HG02623 (cell line): Measurements from ENCODE around the gene NAXD.
"Not testable (repeated sequence)": the region's sequence is repeated elsewhere in the genome, so short reads cannot be mapped to it uniquely, and the experiment has no call there.

ENCODE experiments used
- ATAC-seq: cut with Tn5 transposase; IDR thresholded peaks from one replicate; pipeline ENCODE4 v1.9.1; 2021; ENCODE audit warnings: moderate library complexity; ENCODE audit not compliant: unreplicated experiment

Gene NAXD

DNA sequence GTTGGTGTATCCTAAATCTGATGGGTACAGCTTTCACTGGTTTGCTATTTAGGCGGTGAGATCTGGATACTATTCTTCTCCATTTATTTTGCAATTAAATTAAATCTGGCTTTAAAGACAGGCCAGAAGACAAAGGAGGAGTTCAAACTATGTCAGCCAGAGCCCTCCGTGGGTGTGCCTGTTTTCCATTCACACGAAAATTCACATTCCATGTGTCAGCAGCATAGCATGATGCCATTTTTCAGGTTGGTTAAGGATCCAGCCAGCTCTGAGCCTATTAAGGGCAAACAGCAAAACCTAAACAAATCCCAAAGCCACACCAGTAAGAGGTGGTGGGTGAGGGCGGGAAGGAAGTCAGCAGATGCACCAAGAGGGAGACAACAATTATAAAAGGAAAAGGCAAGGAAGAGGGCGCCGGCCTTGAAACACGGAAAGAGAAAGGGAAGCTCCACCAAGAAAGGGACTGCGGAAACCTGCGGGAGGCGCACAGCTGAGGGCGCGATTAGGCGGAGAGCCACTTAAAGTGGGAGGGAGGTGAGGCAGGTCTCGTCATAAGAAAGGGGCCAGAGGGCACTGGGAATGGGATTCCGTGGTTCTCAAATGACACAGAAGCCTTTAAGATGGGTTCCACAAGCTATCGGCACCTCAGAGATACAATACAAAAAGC, 47.6 kb downstream of the NAXD start:
- ATAC-seq: no peak

DNA sequence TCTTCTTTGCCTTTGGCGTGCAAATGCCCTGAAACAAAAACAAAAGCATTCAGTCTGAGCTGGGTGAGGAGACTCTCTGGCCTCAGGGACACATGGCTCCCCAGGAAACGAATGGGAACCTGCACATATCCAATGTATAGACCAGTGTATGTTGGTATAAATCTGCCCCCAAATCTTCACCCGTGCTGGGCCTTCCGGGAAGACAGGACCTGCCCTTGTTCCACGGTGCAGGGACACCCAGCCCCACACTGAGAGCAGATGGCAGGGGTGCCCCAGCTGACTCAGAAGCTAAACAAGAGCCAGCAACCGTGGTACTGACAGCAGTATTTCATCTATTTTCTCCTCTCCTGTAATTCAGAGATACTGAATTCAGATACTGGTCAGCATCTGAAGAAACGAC, 48.1 kb downstream of the NAXD start:
- no peak for ATAC-seq

DNA sequence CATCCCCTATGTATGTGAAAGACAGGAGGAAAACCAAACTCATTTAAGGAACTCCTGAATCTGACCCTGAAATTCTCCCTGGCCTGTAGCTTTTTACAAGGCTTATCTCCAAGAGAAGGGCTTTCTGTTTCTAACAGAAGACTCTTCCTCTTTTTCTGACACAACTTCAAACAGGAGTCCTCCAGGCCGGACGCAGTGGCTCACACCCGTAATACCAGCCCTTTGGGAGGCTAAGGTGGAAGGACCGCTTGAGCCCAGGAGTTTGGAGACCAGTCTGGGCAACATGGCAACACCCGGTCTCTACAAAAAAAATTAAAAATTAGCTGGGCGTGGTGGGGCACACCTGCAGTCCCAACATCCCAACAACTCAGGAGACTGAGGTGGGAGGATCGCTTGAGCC, 48.7 kb downstream of the NAXD start:
- no peak for ATAC-seq

DNA sequence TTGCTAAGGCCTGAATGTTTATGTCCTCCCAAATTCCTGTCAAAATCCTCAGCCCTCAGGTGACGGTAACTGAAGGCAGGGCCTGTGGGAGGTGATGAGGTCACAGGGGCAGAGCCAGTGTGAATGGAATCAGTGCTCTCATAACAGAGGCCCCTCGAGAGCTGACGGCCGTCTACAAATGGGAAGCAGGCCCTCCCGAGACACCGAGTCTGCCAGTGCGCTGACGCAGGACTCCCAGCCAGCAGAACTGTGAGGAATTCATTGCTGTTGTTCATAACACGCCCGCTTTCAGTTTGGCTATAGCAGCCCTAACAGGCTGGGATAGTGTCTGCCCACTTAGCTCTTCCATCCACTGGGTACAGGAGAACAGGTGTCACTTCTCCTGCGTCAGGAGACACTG, 49.3 kb downstream of the NAXD start:
- no peak for ATAC-seq

DNA sequence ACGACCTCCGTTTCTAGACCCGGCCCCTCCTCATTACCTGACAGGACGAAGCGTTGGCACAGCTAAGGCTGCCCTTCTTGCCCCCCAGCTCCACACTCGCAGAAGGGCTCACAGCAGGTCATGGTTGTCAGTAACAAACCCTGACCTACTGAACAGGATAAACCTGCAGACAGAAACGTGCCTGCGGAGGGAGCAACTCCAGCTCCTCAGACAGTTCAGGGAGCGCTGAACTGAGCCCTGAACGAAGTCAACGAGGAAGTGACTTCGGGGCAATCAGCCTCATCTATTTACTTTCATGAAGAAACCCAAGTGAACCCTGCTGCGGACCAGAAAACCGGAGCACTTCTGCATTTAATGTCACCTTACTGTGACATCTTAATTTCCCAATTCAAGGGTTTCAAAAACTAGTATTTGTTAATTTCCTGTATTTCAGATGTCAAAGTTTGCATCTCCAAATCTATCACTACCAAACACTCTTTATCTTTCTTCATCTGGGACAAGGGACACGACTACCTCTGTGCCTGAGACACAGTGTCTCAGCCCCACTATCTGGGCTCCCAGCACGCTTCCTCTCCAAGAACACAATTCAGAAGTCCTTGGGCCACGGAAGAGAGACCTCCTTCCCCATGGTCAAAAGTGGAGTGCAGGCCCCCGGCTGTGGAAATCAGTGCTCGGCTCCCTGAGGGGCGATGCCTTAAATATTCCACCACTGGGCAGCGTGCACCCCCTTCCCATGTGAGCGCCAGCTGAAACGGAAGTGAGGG, 50.3 kb downstream of the NAXD start:
- no peak for ATAC-seq

DNA sequence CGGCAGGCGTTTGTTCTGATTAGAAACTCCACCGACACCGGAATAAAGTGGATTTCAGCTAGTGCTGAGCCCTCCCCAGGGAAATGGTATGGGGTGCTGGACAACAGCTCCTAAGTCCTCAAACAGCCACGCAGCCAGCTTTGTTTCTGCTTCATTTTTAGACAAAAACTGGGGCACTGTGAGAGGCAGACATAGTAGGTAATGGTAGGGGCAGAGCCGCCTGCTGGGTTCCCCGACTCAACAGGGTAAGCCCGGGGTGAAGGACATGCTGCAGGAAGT, 50.8 kb downstream of the NAXD start:
- no peak for ATAC-seq

DNA sequence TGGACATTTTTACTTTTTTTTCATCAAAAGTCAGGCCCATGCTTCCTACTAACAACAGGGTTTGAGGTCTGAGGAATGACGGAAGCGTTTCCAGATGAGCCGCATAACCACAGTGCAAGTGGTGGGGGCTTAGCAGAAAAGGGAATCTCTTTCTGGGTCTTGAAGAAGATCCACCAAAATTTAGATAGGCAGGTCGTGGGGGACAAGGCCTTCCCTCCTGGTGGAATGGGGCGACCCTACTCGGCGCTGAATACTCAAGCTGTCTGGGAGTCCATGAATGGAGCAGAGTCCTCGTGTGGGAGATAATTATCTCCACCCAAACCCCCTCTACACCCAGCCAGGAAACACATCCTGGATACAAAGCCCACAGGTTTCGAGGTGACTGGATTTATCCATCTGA, 53.7 kb downstream of the NAXD start:
- ATAC-seq: no peak

DNA sequence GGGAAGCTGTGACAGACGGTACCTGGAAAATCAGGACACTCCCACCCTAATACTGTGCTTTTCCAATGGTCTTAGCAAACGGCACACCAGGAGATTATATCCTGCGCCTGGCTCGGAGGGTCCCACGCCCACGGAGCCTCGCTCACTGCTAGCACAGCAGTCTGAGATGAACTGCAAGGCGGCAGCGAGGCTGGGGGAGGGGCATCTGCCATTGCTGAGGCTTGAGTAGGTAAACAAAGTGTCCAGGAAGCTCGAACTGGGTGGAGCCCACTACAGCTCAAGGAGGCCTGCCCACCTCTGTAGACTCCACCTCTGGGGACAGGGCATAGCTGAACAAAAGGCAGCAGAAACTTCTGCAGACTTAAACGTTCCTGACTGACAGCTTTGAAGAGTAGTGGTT, 54.5 kb downstream of the NAXD start:
- not testable (repeated sequence) for ATAC-seq

DNA sequence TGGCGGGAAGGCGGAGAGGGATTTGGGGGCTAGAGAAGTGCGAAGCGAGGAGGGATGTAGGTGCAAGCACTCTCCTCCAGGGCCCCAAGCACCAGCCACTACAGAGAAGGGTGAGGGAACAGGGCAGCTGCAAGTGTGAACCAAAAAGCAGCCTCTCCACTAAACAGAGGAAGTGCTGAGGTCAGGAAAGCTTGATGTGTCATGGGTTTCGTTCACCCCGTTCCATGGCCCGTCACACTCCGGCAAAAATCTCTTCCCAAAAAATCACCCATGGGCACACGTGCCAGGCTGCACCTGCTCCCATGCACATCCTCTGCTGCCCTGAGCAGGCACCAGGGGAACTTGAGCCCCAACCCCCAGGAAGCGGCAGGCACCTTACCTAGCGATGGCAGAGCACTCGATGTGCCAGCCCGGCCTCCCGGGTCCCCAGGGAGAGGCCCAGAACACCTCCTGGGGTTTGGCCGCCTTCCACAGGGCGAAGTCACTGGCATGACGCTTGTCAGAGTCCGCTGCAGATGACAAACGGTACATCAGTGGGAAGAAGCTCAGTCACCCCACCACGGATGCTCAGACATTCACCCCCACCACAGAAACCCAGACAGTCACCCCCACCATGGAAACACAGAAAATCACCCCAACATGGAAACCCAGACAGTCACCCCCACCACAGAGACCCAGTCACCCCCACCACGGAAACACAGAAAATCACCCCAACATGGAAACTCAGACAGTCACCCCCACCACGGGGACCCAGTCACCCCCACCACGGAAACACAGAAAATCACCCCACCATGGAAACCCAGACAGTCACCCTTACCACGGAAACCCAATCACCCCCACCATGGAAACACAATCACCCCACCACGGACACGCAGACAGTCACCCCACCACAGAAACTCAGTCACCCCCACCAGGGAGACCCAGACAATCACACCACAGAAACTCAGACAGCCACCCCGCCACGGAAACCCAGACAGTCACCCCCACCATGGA, 61.5 kb downstream of the NAXD start:
- ATAC-seq: peak; percentile 56

DNA sequence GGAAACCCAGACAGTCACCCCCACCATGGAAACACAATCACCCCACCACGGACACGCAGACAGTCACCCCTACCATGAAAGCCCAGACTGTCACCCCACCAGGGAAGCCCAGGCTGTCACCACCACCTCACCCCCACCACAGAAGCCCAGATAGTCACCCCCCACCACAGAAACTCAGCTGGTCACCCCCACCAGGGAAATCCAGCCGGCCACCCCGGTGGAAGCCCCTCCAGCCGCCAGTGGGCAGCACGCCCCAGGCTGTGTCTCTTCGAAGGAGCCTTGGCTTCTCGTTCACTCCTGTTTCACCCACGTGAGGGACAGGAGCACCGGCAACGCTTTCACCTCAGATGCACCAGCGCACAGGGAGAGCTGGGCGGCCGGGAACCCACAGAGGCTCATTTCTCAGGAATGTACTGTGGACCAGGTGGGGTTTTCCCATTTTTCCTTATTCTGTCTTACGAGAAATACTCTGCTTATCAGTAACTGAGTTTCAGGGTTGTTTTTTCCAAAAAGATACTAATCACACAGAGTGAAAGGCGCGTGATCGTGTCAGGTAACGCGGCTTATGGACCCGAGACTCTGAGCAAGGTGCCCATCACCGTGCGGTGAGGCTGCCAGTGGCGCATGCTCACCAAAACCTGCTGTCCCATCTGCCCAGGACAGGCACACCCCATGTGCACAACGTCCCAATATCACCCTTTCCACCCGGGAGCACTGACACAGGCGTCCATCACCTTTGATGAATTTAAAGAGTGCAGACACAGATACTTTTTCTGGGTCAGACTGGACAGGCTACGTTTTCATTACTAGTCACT, 62.6 kb downstream of the NAXD start:
- ATAC-seq: no peak

DNA sequence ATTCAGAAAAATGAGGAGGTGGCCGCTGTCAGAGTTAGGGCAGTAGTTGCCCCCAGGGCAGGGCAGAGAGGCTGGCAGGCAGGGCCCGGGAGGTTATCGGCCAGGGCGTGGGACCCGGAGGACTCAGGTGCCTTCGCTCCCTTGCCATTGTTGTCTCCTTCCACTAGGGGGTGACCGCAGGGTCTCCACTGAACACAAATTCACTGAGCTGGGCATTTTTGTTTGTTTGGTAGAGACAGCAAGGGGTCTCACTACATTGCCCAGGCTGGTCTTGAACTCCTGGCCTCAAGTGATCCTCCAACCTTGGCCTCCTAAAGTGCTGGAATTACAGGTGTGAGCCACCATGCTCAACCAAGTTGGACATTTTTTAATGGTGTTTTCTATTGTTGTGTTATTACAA, 65.5 kb downstream of the NAXD start:
- ATAC-seq: no peak

DNA sequence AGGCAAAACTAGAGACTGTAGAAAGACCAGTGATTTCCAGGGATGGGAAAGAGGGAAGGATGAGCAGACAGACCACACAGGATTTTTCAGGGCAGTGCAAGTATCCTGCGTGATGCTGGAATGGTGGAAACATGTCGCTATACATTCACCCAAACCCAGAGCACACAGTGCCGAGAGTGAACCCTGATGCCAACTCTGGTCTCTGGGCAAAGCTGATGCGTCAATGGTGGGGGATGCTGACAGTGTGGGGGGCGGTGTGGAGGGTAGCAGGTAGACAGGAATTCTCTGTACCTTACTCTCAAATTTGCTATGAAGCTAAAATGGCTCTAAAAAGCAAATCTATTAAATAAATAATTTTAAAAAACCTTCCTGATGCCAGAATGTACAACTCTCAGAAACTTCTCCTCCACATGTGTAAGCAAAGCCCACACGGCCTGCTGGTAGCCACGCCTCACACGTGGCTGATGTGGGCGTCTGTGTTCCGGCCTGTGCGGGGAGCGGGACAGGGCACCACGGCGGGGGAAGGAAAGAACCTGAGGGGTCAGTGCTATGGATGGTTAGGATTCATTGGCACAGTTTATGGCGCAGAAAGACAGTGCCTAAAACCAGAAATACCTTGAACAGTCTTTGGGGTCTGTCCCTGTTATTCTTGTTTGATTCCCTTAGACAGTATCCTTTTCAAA, 66.7 kb downstream of the NAXD start:
- no peak for ATAC-seq

DNA sequence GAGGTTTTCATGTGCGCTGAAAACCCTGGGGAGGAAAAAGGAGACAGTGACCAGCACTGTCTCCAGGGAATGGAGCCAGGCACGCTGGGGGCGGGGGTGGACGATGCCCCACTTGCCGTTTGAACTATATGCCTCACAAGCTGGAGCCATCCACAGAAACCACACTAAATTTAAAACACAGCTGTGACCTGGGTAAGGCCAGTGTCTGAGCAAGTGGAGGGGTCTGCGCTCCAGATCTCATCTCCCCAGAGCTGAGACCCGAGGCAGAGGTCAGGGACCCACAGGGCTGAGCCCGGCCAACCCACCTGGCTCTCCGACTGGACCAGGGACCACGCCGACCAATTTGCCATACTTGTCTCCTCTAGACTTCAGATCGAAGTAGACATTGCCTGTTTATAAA, 67.4 kb downstream of the NAXD start:
- no peak for ATAC-seq

DNA sequence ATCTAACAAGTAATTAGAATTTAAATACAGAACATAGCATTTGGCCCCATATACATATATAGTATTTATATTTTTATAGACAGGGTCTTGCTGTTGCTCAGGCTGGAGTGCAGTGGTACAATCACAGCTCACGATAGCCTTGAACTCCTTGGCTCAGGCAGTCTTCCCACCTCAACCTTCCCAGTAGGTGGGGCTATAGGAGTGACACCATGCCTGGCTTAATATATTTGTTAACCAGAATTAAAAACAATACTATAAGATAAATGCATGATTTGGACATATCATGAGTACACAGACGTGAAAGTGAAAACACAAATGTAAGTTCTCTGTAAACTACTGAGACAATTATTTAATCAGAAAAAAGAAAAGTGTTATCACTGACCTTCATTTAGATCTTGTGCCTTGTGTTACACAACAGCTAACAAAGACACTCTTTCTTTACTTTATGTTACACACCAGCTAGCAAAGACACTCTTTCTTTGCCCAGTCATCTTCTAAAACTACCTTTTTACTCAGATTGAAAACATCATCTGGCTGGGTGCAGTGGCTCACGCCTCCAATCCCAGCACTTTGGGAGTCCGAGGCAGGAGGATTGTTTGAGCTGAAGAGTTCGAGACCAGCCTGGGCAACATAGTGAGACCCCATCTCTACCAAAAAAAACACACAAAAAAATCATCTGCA, 68.0 kb downstream of the NAXD start:
- ATAC-seq: no peak

DNA sequence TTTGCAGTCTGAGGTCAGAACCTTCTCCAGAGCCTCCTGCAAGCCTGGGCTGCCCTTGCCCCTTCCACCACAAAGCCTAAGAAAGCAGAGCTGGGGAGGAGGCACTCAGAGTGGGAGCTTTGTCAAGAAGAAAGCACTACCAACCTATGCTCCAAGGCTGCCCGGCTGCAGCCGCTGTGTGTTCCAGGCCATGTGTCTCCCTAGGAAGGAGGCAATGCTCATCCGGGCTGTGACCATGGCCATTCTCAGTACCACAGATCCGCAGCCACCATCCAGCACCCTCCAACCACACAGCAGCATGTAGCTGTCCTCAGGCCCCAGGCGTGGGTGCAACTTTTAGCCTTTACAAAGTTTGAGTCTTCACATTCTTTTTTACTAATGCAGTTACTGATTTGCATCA, 68.6 kb downstream of the NAXD start:
- no peak for ATAC-seq

DNA sequence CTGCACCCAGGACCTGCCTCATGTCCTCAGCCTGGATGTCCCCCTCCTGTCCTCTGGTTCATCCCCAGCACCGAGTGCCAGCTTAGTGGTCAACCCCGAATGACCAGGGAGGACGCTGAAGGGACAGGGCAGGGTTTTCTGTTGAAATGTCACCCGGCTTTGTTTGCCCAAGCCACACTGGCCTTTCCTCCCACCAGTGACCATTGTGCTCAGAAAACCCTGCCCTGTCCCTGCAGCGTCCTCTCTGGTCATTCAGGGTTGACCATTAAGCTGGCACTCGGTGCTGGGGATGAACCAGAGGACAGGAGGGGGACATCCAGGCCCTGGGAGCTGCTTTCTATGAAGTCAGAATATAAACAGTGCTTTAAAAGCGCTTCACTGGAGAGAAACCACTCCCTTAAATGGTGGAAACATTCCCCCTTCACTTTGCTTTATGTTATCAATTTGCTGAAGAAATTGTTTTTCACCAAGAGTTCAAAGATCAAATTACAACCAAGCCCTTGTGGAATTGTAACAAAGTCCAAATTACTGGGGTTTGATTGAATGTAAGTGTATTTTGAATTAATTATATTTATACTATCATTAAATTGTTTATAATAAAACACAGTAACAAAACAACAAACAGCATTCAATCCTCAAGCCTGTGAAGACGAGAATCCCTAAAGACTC, 69.2 kb downstream of the NAXD start:
- ATAC-seq: no peak

DNA sequence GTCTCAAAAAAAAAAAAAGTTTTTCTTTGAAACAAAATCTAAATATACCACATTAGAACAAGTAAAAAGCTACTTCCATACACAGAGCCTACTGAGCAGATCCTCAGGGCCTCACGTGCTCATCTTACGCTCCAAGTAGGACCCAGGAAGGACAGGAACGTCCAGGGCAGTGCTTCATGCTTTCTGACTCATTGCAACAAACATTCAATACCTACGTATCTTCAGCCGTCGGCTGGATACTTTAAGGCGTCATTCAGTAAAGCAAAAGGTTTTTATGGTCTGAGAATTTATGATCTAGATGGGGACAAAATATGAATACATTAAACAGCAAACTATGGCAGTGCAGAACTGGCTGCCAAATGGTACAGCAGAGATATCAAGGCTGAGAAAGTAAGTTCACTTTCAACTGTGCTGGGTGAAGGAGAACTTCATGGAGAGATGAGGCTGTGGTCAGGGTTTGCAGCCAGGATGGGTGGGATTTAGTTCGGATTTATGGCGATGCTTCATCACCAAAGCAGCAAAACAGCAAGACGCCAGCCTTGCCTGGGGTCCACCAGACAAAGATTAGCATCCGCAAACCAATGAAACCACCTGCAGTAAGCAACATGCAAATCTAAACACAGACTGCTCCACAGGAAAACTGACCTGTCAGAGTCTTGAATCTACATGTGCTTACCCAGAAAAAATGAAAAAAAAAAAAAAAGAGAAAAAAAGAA, 70.1 kb downstream of the NAXD start:
- ATAC-seq: no peak

DNA sequence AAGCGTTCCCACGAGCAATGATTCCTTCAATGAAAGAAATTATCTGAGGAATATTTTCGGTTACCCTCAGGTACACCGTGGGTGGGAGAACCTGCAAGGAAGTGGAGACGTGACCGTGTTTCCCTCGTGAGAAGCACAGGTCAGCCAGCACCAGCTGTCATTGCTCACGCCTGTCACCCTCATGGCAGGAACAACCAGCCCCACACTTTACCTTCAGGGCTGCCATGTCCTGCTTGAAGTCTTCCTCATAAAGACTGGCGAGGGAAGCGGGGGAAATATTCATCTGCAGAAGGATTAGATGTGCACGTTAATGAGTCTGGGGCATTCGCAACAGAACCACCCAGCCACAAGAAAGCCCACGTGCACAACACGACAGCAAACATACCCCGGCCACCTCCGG, 72.4 kb downstream of the NAXD start:
- ATAC-seq: no peak

DNA sequence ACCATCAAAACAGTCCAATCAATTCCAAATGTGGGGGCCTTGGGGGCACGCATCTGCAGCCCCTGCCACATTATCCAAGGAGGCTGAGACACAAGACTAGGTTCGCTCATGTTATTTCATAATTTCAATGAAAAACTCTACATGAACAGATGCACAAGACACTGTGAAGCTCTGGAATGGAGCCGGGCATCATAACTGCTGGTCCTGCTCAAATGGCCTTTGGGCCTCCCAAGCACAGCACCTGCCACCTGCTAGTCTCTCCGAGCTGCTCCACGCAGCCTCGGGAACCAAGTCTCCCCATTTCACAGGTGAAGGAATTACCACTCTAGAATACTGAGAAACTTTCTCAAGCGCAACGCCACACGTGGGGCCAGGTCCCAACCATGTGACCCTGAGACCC, 73.7 kb downstream of the NAXD start:
- no peak for ATAC-seq
